MV-4-11 (cell line): Measurements from ENCODE around the gene KCNJ12.
"Not testable (repeated sequence)": the region's sequence is repeated elsewhere in the genome, so short reads cannot be mapped to it uniquely, and the experiment has no call there.

Source experiments
- DNase-seq: peaks from one replicate; lab custom pipeline; 2025; lab: John Stamatoyannopoulos, UW

Gene KCNJ12

DNA sequence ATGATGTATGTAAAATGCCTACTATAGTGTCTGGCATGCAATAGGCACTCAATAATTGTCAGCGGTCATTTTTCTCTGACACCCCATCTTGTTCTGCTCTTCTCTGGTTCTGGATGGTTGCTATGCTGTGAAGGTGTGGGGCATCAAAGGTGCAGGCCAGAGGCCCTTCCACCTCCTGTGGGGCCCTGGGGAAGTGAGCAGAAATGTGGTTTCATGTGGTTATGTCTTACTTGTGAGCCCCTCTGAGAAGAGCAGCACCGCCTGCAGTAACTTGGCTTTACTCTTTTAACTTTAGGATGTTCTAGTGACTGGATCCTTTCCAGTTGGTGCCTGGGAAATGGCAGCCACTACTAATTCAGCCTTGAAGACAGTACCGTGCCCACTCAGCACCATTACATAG, 32.1 kb downstream of the KCNJ12 start:
- not testable (repeated sequence) for DNase-seq

DNA sequence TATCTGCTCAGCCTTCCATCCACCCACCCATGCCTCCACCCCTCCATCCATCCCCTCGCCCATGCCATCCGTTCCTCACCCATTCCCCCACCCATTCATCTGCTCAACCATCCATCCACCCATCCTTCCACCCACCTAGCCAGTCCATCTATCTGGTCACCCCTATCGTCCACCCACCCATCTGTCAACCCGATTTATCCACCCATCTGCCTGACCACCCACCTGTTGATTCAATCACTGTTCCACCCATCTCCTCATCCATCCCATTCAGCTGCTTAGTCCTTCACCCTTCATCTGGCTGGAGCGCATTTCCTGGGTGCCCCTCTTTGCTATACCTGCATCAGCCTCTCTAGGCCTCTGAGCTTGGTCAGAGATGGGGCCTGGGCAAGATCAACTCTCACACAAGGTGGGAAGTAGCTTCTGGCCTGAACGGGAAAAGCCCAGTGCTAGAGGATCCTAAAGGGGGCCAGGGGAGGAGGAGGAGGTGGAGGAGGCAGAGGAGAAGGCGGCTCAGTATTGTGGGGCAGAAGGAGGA, 32.7 kb downstream of the KCNJ12 start:
- DNase-seq, result not testable (repeated sequence)

- DNase-seq, result not testable (repeated sequence)
Measured at GRCh38 chr17:21409388-21409787, 33.2 kb downstream of the KCNJ12 start.

DNA sequence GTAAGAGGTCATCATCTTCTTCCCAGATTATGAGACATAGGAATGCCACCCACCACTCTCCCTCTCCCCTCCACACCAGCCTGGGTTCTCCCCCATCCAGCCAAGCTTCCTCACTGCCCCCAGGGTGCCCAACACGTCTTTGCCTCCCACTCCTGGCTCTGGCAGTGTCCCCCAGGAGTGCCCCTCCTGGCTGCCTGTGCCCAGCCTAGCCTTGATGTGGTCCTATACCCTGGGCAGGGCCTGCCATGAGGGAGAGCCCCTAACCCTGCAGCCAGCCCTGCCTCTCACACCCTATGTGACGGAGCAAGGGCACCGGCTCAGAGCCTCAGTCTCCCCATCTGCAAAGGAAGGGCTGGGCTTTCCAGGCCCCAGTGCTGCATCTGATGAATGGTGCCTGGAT, 33.8 kb downstream of the KCNJ12 start:
- DNase-seq, result not testable (repeated sequence)

- DNase-seq, result not testable (repeated sequence)
Measured at GRCh38 chr17:21410371-21410770, 34.2 kb downstream of the KCNJ12 start.

GRCh38 chr17:21410906-21411678, 34.9 kb downstream of the KCNJ12 start:
- not testable (repeated sequence) for DNase-seq

DNA sequence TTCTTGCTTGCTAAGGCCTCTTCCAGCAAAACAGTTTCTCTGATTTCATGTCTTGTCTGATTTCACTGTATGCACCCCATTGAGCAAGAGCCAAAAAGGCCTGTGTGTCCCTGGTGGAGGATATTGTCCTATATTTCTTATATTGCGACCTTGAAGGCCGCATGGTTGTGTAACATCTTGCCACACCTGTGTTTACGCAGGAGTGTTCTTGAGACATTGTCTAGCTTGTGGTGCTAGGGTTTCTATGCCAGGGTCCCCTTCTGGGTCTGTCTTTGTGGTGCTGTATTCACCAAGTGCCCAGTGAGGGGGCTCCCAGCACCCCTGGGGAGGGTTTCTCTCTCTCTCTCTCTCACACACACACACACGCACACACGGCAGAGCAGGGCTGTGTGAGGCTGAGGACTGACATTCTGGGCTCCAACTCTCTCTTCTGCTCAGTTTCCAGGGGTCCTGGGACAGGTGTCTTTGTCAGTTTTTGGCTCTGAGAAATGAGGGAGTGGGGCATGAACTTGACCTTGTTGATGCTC, 35.6 kb downstream of the KCNJ12 start:
- not testable (repeated sequence) for DNase-seq

- DNase-seq, result not testable (repeated sequence)
Measured at GRCh38 chr17:21412207-21412681, 36.1 kb downstream of the KCNJ12 start.

DNA sequence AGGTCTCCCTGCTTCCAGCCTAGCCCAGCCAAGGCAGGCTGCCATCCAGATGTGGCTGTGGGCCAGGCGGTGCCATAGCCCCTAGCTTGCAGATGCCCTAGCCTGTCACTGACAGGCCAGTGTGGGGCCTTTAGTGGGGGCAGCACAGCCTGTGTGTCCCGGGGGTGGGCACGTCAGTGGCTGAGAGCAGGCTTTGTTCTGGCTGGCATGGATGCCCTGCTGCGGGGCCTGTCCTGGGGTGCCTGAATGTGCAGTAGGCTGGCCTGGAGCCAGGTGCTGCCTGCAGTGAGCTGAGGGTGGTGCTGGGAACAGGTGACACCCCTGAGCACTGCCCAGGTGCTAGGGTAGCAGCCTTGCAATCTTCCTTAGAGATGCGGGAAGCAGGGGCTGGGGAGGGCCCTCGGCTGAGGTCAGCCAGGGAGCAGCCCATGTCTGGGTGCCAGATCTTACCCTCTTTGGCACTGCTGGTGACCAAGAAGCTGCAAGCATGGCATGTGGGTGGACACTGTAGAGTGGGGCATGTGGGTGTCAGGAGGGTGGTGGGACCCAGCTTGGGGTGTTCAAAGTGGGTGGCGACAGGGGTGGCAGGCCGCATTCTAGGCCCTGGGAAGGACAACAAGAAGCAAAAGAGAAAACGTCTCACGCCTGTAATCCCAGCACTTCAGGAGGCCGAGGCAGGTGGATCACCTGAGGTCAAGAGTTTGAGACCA, 37.6 kb downstream of the KCNJ12 start:
- not testable (repeated sequence) for DNase-seq

GRCh38 chr17:21414616-21415015, 38.5 kb downstream of the KCNJ12 start:
- not testable (repeated sequence) for DNase-seq

DNA sequence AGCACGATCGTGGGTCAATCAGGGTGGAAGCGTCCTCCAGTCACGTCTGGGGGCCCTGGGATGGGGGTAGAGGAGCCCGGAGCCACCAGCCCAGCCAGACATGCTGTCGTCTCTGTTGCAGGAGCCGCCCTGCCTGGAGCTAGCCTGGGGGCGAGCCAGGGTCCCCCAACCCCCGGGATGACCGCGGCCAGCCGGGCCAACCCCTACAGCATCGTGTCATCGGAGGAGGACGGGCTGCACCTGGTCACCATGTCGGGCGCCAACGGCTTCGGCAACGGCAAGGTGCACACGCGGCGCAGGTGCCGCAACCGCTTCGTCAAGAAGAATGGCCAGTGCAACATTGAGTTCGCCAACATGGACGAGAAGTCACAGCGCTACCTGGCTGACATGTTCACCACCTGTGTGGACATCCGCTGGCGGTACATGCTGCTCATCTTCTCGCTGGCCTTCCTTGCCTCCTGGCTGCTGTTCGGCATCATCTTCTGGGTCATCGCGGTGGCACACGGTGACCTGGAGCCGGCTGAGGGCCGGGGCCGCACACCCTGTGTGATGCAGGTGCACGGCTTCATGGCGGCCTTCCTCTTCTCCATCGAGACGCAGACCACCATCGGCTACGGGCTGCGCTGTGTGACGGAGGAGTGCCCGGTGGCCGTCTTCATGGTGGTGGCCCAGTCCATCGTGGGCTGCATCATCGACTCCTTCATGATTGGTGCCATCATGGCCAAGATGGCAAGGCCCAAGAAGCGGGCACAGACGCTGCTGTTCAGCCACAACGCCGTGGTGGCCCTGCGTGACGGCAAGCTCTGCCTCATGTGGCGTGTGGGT, 39.2 kb downstream of the KCNJ12 start:
- not testable (repeated sequence) for DNase-seq

DNA sequence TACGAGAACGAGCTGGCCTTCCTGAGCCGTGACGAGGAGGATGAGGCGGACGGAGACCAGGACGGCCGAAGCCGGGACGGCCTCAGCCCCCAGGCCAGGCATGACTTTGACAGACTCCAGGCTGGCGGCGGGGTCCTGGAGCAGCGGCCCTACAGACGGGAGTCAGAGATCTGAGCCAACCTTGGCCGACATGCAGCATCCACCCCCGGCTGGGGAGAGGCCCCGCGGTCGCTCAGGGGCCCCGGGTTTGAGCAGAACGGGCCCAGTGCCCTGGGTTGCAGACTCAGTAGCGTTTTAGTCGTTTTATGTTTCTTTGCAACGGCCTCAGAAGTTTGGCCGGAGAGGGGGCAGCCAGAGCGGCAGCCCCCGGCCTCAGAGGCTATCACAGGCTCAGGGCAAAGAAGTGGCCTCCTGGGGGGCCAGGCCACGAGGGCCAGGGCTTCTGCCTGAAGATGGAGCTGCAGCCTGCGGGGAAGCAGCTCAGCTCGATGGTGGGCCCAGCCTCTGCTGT, 40.4 kb downstream of the KCNJ12 start:
- not testable (repeated sequence) for DNase-seq

DNA sequence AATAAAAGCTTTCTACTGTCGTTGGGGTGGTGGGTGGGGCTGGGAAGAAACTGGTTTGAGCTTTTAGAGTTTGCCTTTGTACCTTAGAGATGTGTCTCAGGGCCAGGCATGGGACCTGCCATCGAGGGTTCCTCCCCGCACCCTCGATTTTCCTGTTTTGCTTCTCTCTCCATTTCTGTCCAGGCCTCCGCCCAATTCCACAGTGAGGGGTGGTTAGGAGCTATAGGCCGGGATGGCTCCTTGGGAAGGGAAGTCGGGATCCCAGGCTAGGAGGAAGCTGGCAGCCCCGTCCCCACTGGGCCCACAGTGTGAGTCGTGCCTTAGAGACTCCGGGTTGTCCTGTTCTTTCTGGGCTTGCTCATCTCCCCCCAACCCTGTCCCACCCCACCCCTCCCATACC, 41.2 kb downstream of the KCNJ12 start:
- not testable (repeated sequence) for DNase-seq

- DNase-seq, result no peak
Measured at GRCh38 chr17:21417921-21418320, 41.8 kb downstream of the KCNJ12 start.

GRCh38 chr17:21418446-21419298, 42.5 kb downstream of the KCNJ12 start:
- DNase-seq, result no peak

GRCh38 chr17:21419299-21420239, 43.4 kb downstream of the KCNJ12 start:
- DNase-seq, result no peak

GRCh38 chr17:21420503-21421090, 44.4 kb downstream of the KCNJ12 start:
- not testable (repeated sequence) for DNase-seq

DNA sequence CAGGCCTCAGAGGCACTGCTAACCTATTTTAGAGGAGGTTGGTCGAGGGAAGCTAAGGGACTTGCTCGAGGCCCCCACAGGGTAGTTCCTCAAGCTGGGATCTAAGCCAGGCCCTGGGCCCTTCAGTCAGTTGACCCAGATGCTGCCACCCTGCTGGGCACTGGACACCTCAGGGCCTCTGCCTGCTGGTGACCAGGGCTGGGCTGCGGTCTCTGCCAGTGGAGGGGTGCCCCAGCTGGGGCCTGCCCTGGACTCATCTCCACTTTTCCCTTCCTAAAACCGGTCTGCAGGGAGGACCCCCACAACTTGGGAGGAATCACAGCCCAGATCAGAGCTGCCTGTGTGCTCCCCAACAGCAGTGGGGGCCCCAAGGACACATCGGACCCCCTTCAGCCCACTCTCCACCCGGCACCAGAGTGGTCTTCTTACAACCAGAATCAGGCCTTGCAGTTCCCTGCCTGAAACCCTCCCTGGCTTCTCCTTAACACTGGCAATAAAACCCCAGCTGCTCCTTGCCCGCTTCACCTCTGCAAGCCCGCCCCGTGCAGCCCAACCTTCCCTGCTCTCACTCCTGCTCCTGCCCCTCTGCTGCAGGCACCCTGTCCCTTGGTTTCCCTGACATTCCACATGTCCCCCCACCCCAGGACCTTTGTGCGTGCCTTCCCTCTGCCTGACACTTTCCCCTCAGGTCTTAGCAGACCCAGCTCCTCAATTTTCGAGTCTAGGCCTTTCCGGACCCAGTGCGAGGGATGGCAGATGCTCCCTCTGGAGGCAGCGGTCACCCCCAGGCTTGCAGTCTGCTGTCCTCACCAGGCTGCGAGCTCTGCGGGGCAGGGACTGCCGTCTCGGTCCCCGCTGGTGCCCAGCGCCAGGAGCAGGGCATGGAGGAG, 45.5 kb downstream of the KCNJ12 start:
- DNase-seq, result not testable (repeated sequence)
